Stimulated activated CD8-positive, alpha-beta memory T cell treated with anti-CD3 and anti-CD28 coated beads, Interleukin-12 subunit alpha, Interleukin-12 subunit beta, amount 100 ng/mL, for 24 hours (primary cell): ENCODE measurements around the gene PKN3.

Source experiments
- DNase-seq: peaks from one replicate; pipeline ENCODE4 v3.0.0-alpha.2; 2020; ENCODE audit errors: extremely low read depth

The PKN3 gene

GRCh38 chr9:128716581-128717254, 14.4 kb downstream of the PKN3 start:
- no peak for DNase-seq

- no peak for DNase-seq
Observed at GRCh38 chr9:128718047-128718446, 15.7 kb downstream of the PKN3 start.

- DNase-seq, result no peak
Observed at GRCh38 chr9:128718475-128718874, 16.2 kb downstream of the PKN3 start.

GRCh38 chr9:128719919-128720605, 17.8 kb downstream of the PKN3 start:
- no peak for DNase-seq

GRCh38 chr9:128720841-128721486, 18.7 kb downstream of the PKN3 start:
- no peak for DNase-seq

- DNase-seq, result no peak
Observed at GRCh38 chr9:128721487-128722010, 19.2 kb downstream of the PKN3 start.

GRCh38 chr9:128722380-128723351, 20.4 kb downstream of the PKN3 start:
- DNase-seq, result no peak

GRCh38 chr9:128723352-128723865, 21.1 kb downstream of the PKN3 start:
- no peak for DNase-seq

- DNase-seq, result peak; percentile 98
Observed at GRCh38 chr9:128723866-128724743, 21.8 kb downstream of the PKN3 start, which contains the start of gene ZDHHC12. Gene ZDHHC12, minus strand, starts transcription at chr9:128724127. Its CDS starts 34 bp downstream, at chr9:128724093.

- no peak for DNase-seq
Observed at GRCh38 chr9:128724744-128725211, 22.5 kb downstream of the PKN3 start.

- no peak for DNase-seq
Observed at GRCh38 chr9:128727640-128728248, 25.4 kb downstream of the PKN3 start.

GRCh38 chr9:128728298-128728697, 26.0 kb downstream of the PKN3 start:
- DNase-seq, result no peak

- DNase-seq, result no peak
Observed at GRCh38 chr9:128729302-128729701, 27.0 kb downstream of the PKN3 start.

GRCh38 chr9:128729766-128730517, 27.6 kb downstream of the PKN3 start:
- no peak for DNase-seq

- DNase-seq, result no peak
Observed at GRCh38 chr9:128731093-128731492, 28.8 kb downstream of the PKN3 start.

- no peak for DNase-seq
Observed at GRCh38 chr9:128731691-128732090, 29.4 kb downstream of the PKN3 start.

GRCh38 chr9:128732576-128732975, 30.3 kb downstream of the PKN3 start:
- no peak for DNase-seq

- no peak for DNase-seq
Observed at GRCh38 chr9:128733256-128733655, 31.0 kb downstream of the PKN3 start.

GRCh38 chr9:128735373-128735772, 33.1 kb downstream of the PKN3 start:
- no peak for DNase-seq
